Muscle layer of duodenum (tissue), 2 donors: Measurements from ENCODE around the gene SSX1.
"Not testable (repeated sequence)": the region's sequence is repeated elsewhere in the genome, so short reads cannot be mapped to it uniquely, and the experiment has no call there.

ENCODE experiments used
- H3K27ac ChIP-seq: one replicate; pipeline ENCODE4 v1.7.0; 2013; ENCODE audit warnings: mild to moderate bottlenecking, low read length
- H3K27me3 ChIP-seq: one replicate; pipeline ENCODE4 v1.7.0; 2013; ENCODE audit warnings: low read depth, mild to moderate bottlenecking, control low read depth, low read length
- H3K36me3 ChIP-seq, 2 donors: one replicate each; pipeline ENCODE4 v1.7.0; 2013; ENCODE audit warnings: low read length in 2 of 2, control low read depth in 1 of 2, mild to moderate bottlenecking in 1 of 2; ENCODE audit not compliant: insufficient read depth in 2 of 2, control insufficient read depth in 1 of 2
- H3K4me1 ChIP-seq, 2 donors: one replicate each; pipeline ENCODE4 v1.7.0; 2013; ENCODE audit warnings: low read length in 2 of 2, mild to moderate bottlenecking in 2 of 2, control low read depth in 1 of 2, moderate library complexity in 1 of 2; ENCODE audit not compliant: insufficient read depth in 2 of 2, control insufficient read depth in 1 of 2
- H3K4me3 ChIP-seq, 2 donors: one replicate each; pipeline ENCODE4 v1.7.0; 2013; ENCODE audit warnings: low read length in 2 of 2, low read depth in 1 of 2, mild to moderate bottlenecking in 1 of 2
- H3K9me3 ChIP-seq, 2 donors: one replicate each; pipeline ENCODE4 v1.7.0; 2013; ENCODE audit warnings: low read length in 2 of 2, control low read depth in 1 of 2, mild to moderate bottlenecking in 1 of 2; ENCODE audit not compliant: control insufficient read depth in 1 of 2
- donor health status: healthy.

Gene SSX1

GRCh38 chrX:48255062-48255796, at the start of gene SSX1:
Gene SSX1, plus strand, starts transcription at chrX:48255392. Its CDS starts 1,850 bp downstream, at chrX:48257242.
- H3K9me3 ChIP-seq, H3K4me1 ChIP-seq, H3K4me3 ChIP-seq, H3K36me3 ChIP-seq, H3K27ac ChIP-seq, H3K27me3 ChIP-seq: not testable (repeated sequence)

- not testable (repeated sequence) for H3K9me3 ChIP-seq, H3K27me3 ChIP-seq, H3K4me3 ChIP-seq, H3K4me1 ChIP-seq, H3K27ac ChIP-seq, H3K36me3 ChIP-seq
Measured at GRCh38 chrX:48214341-48214740, 40.9 kb upstream of the SSX1 start.

GRCh38 chrX:48224196-48224595, 31.0 kb upstream of the SSX1 start:
- not testable (repeated sequence) for H3K27me3 ChIP-seq, H3K36me3 ChIP-seq, H3K4me3 ChIP-seq, H3K4me1 ChIP-seq, H3K27ac ChIP-seq, H3K9me3 ChIP-seq

GRCh38 chrX:48252945-48253344, 2.2 kb upstream of the SSX1 start:
- H3K4me1 ChIP-seq, H3K27ac ChIP-seq, H3K9me3 ChIP-seq, H3K27me3 ChIP-seq, H3K36me3 ChIP-seq, H3K4me3 ChIP-seq: not testable (repeated sequence)

GRCh38 chrX:48274365-48274764, 19.2 kb downstream of the SSX1 start:
- not testable (repeated sequence) for H3K9me3 ChIP-seq, H3K36me3 ChIP-seq, H3K4me3 ChIP-seq, H3K27ac ChIP-seq, H3K4me1 ChIP-seq, H3K27me3 ChIP-seq

GRCh38 chrX:48278958-48279357, 23.8 kb downstream of the SSX1 start:
- Histone ChIP-seq H3K27me3 (no peaks in the 10 kb centered on the region), H3K36me3 (no peaks in the 10 kb centered on the region), H3K9me3 (no peaks in the 10 kb centered on the region), H3K4me3 (no peak overlapping the region), H3K27ac (no peak overlapping the region), H3K4me1 (no peaks in the 10 kb centered on the region)

GRCh38 chrX:48280729-48281128, 25.5 kb downstream of the SSX1 start:
- not testable (repeated sequence) for H3K9me3 ChIP-seq, H3K4me1 ChIP-seq, H3K4me3 ChIP-seq, H3K36me3 ChIP-seq, H3K27me3 ChIP-seq, H3K27ac ChIP-seq

- H3K27ac ChIP-seq, result no peak overlapping the region
- no peaks in the 10 kb centered on the region for H3K27me3 ChIP-seq
- H3K4me1 ChIP-seq, result no peaks in the 10 kb centered on the region
- no peaks in the 10 kb centered on the region for H3K9me3 ChIP-seq
- H3K4me3 ChIP-seq, result no peak overlapping the region
- H3K36me3 ChIP-seq, result no peaks in the 10 kb centered on the region
Measured at GRCh38 chrX:48306175-48306574, 51.0 kb downstream of the SSX1 start.

GRCh38 chrX:48313996-48314395, 58.8 kb downstream of the SSX1 start:
- H3K9me3 ChIP-seq, H3K27ac ChIP-seq, H3K27me3 ChIP-seq, H3K4me3 ChIP-seq, H3K4me1 ChIP-seq, H3K36me3 ChIP-seq: not testable (repeated sequence)
